GM21717 (cell line): ENCODE data around the gene TTC27.
"Not testable (repeated sequence)": the region's sequence is repeated elsewhere in the genome, so short reads cannot be mapped to it uniquely, and the experiment has no call there.

Experiments used
- ATAC-seq: cut with Tn5 transposase; IDR thresholded peaks from one replicate; pipeline ENCODE4 v1.9.1; 2021; ENCODE audit warnings: mild to moderate bottlenecking, moderate library complexity; ENCODE audit not compliant: unreplicated experiment

Gene TTC27

DNA sequence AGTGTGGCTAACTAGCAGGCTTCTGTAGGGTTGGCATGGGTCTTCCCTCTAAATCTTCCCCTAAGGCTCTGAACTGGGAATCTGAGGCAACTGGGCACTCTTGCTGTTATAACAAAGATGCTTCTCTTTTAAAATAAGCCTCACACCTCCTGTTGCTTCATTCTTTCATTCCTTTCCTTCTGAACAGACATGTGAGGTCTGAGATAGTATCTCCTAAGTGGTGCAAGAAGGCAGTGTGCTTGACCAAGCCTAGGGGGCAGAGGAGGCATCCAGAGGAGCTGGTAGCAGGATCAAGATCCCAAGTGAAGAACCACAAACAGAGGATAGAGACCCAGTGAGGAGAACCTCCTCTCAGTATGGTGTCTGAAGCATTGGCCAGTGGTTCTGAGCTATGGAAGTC, 90.9 kb downstream of the TTC27 start:
- ATAC-seq: no peak

DNA sequence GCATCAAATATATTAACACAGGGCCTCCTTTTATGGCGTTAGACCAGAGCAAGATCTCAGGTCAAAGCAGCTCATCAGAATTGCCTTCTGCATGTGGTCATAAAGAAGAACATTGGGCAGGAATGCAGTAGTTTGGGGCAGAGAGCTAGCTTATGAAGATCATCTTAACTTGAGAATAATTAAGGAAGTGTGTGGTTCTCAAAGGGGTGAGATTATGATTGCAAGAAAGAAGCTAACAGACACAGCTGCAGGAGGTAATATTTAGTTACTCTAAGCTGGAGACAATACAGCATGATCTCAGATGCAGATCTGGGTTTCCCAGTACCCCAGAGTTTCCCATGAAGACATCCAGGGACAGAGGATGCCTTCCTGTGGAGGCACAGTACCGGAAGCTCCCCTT, 91.6 kb downstream of the TTC27 start:
- ATAC-seq: no peak

DNA sequence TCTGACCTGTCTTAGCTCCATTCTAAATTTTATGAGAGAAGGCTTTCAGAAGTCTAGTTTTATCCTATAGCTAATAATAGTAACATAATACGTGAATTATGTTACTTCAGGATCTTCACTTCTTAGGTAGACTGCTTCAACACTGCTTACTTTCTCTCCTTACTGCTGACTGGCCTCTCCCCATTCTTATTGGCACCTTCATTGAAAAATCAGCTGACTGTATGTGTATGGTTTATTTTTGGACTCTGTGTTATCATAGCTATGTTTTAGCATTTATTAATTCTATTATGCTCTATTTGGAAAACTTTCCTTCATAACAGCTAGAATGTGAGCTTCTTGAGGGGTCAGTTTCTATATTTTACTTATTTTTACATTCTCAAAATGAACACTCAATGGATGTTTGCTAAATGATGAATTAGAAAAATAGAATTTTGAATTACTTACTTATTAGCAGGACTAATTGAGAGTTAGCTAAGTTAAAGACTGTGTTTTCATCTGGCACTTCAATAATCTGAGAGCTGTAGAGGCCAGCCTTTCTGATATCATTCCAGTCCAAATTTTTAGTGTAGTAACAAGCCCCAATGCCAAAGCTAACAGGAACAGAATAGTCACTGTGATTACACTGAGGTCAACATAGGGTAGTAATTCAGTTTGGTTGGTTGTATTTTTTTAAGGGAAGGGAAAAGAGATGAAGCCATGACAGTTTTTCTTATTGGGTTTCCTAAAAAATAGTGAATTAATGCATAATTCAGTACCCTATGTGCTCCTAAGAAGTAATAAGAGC, 92.3 kb downstream of the TTC27 start:
- ATAC-seq: no peak

DNA sequence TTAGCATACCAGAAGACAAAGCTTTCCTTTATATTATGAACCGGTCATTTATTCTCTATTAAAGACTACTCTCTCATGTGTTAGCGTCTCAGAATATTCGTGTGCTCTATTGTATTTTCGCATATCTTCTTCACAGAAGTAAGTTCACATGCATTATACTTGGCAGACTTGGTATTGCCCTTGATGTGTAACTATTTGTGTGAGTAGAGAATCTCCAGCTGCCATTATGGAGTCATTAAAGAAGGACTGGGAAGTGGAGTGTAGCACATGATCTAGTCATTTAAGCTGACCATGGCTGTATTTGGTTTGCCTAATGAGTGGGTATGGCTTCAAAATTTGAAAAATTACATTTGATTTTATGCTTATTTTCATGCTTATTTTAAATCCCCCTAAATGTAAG, 92.9 kb downstream of the TTC27 start:
- ATAC-seq: no peak

DNA sequence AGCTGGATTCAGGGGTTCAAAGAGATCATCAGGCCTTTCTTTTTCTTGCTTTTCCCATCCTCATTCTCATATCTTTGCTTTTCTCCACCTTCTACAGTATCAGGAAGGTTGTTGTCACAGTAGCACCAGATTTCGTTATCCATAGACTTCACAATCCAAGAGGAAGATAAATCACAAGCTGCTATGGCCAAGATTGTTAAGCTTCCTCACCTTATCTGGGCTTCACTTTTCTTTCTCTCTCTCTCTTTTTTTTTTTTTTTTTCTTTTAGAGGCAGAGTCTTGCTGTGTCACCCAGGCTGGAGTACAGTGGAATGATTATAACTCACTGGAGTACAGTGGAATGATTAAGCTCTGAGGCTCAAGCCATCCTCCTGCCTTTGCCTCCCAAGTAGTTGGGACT, 93.5 kb downstream of the TTC27 start:
- no peak for ATAC-seq

DNA sequence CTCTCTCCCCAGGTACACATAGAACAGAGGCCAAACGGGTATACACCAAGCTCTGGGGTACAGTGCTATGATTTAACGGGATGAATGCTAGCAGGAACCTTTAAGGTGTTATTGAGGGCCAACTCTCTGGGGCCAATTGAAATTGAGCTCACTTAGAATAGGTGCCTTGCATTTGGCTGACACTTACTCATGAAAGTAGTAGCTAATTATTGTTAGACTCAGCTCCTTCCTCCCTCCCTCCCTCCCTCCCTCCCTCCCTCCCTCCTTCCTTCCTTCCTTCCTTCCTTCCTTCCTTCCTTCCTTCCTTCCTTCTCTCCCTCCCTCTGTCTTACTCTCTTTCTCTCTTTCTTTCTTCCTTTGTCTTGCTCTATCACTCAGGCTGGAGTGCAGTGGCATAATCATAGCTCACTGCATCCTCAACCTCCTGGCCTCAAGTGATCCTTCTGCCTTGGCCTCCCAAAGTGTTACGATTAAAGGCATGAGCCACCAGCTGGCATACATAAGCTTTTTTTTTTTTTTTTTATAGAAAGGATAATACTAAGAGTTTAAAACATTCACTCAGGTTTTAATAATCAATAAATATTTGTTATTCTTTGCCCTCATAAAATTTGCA, 95.7 kb downstream of the TTC27 start:
- ATAC-seq: no peak

DNA sequence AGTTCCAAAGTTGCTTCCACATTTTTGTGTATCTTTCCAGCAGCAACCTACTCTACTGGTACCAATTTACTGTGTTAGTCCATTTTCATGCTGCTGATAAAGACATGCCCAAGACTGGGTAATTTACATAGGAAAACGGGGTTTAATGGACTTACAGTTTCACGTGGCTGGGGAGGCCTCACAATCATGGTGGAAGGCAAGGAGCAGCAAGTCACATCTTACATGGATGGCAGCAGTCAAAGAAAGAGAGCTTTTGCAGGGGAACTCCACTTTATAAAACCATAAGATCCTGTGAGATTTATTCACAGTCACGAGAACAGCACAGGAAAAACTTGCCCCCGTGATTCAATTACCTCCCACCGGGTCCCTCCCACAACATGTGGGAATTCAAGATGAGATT, 98.8 kb downstream of the TTC27 start:
- not testable (repeated sequence) for ATAC-seq

DNA sequence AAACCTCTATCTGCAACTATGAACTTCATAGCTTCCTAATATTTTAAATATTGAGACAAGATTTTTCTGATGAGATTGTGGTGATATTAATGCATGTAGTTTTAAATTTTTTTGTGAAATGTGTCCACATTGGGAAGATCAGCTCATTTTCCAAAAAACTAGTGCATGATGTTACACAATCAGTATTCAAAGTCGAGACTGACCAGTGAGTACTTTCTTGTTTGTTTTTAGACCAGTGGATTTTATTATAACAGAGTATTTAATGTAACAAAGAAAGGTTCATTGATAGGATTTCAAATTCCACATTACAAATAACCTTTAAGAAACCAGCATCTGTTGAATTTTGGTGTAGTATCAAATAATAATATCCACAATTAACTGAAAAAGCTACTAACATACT, 99.3 kb downstream of the TTC27 start:
- ATAC-seq: no peak

DNA sequence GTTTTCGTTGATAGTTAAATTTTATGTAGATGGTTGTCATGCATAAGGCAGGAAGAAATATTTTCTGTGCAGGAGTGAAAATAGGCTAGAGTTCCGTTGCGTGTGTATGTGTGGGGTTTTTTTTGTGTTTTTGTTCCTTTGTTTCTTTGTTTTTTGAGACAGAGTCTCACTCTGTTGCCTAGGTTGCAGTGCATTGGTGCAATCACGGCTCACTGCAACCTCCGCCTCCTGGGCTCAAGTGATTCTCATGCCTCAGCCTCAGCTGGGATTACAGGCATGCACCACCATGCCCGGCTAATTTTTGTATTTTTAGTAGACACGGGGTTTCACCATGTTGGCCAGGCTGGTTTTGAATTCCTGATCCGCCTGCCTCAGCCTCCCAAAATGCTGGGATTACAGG, 103.1 kb downstream of the TTC27 start:
- not testable (repeated sequence) for ATAC-seq

DNA sequence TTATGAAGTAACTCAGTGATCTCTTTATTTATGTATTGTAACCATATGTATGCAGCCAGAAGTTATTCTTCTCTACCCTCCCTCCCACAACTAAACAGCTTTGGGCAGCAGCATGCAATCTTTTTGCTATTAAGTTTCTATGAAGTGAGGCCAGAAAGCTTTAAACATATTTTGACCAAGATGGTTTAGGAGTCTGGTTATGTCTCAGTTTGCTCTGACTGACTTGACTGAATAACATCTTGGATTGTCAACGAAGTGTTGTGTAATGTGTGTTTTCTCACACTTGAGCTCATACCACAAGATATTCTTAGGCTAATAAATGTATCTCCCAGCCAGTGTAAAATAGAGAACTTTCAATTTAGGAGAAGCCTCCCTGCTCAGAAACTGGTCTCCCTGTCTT, 104.3 kb downstream of the TTC27 start:
- ATAC-seq: no peak

DNA sequence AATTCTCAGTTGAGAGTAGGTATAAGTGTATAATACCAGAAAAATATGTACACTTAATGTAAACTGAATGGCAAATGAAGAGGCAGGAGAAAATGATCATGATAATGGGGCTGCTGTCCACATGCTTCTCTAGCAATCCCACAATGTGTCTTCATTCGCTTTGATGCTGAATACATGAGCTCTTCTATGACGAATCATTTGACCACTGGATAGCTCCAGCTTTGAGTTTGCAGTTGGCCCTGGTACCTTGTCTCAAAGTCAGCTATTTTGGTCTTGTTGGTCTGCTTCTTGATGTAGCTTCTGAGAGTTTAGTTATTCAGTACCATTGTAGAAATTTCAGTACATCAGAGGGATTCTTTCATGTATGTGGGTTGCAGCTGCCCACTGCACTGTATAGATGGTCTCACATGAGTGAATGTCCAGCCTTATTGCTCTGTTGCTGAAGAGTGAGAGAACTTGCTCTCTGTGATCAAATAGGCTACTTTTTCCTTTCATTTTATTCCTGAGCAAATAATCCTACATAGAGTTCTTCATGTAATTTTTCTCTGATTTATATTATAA, 105.1 kb downstream of the TTC27 start:
- no peak for ATAC-seq

DNA sequence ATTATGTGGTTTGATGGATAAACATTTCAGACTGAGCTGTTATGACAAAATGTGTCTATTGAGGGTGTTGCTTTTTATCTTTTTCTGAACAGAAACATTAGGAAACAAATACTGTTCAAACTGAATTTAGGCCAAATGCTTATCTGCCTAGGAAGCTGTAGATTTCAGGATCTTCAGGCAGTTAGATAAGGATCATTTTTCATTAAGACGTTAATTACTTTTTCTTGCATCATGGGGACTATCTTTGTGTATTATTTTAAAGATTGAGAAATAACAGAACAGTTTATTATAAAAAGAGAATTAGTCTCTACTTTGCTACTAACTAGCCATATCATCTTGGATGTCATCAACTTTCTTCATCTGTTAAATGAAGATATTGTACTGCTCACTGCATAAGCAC, 107.5 kb downstream of the TTC27 start:
- no peak for ATAC-seq

DNA sequence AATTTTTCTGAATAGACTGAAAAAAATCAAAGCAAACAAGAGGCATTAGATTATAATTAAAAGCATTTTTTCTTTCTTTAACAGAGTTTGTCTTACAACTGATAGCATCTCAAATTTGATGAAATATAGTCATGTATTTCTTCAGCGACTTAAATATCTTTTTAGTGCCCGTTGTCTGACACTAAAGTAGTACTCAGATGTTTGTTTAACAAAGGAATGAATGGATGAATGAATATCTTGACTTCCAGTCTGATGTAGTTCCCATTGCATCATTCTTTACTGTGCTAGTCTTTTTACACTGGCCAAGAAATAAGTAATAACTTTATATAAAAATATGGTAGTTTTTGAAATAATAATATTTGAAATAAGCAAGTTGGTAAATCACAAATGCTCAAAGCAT, 111.1 kb downstream of the TTC27 start:
- ATAC-seq: no peak

DNA sequence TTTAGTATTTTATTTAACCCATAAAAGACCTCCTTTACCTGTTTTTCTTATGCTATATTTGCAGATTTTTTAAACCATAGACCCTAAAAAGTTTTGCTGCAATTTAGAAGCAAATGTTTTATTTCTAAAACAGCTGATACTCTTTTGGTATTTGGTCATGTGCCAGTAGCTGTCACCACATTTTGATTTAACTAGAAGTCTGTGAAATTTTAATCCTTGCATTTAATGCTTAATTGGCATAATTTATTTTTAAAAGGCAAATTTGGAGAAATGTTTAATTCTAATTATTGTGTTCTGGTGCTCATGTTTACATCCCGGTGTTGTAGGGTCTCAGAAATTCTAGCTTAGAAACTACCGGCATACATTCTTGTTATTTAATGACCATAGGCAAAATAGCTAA, 111.8 kb downstream of the TTC27 start:
- no peak for ATAC-seq

DNA sequence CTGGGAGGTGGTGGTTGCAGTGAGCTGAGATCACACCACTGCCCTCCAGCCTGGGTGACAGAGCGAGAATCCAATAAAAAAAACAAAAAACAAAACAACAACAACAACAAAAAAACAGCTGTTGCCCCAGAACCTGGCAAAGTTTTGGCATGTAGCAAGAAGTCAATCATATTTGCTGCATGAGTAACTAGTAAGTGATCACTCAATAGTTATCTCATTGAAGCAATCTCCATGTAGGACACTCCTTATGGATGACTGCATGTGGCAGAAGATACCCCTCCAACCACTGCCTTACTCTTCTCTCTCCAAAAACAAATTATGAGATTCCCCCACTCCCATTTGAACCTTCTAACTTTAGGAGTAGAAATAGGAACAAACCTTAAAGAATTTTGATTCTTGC, 113.7 kb downstream of the TTC27 start:
- ATAC-seq: no peak

DNA sequence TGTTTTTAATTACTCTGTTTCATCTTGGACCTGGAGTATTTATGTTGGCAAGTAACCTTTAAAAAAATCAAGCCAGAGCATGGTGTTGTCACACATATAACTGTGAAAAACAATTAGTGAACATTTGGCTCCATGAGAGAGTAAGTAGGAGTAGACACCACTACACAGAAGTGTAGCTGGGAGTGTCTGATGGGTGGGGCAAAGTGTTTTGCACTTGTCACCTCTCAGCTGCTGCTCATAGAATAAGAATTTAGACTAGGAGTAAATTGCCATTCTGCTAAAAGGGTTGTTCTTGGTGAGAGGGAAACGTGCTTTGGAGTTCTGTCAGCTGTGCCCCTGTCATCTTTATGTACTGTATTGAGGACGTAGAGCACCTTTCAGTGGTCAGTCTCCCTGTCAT, 114.5 kb downstream of the TTC27 start:
- no peak for ATAC-seq

DNA sequence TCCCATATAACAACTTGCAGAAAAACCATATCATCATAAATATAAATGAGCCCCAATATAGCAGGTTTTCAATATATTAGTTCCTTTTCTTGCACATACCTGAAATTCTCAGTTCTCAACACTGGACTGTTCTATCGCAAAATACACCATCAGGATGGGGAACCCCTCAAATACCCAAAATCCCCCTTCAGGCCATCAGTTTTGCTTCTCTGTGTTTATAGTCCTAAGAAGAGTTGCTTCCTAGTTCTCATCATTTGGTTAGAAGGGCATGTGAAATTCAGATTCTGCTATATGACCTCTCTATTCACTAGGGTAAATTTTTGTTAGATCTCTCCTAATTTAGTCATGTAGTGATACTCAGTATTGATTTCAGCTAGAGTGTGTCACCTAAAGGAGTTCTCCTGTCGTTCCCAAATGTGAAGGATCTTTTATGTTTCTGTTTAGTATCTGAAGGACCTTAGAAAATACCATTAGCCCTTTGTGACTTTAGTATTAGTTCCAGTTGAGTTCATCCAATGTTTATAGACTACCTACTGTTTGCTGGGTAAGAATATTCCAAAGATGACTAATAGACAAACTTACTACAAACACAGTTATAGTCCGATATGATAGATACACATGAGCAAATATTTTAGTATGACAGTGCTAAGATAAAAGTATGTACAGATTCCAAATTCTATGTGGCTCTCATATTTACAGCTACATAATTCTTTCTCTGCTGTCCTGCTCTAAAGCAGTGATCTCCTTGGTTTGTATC, 115.8 kb downstream of the TTC27 start:
- ATAC-seq: peak; percentile 73

DNA sequence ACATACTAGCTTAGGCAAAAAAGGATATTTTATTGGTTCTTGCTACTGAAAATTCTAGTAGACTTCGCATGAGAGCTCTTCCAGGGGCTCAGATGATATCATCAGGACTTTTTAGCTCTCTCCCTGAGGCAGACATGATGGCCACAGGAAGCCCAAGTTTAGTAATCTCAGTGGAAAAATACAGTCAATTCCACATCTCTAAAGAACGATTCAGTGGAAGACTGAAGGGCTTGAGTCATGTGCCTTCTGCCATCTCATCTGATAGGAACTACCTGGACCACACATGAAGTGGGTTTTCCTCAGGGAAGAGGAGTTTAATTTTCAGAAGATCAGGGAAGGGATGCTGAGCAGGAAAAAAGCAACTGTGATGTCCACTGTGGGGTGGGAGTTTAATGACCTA, 117.3 kb downstream of the TTC27 start:
- no peak for ATAC-seq

DNA sequence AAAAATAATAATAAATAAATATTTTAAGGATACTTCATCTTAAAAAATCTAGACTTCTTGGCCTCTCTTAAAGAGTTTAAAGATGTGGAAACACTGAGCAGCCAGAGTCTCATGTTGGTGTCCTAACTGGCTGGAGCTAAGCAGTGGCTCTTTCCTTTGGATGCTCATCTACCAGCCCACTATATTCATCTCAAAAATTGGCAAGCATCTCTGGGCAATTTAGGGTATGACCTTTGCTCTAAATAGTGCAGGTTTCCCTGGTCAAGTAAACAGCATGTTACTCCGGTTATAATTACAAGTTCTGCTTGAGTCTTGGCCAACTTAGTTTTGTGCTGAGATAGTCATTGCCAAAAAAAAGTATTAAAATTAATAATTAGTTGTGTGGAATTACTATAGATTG, 117.8 kb downstream of the TTC27 start:
- ATAC-seq: no peak

DNA sequence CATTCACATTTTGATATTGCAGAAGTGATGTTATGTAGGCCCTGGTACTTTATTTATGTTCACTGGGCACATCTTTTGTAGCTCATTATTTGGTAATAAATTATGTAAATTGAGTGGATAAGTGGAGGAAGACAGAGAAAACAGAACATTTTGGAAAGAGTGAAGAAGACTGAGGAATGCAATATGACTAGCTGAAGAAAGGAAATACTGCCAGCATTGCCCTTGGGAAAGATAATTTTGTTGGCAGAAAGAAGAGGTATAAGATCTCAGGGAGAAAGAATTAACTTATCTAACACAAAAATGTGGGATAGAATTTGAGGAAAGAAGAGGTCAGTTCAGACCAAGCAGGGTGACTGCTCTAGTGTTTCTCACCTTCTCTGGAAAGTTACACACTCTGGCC, 118.8 kb downstream of the TTC27 start:
- ATAC-seq: no peak

DNA sequence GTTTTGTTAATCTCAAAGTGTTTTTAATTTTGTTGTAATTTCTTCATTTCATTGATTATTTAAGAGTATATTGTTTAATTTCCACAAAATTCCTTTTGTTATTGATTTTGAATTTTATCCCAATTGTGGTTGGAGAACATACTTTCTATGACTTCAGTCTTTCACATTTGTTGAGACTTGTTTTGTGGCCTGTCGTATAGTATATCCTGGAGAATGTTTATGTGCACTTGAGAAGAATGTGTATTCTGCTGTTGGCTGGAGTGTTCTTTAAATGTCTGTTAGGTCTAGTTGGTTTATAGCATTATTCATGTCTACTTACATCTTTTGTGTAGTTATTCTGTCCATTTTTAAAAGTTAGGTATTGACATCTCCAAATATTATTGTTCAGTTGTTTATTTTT, 120.3 kb downstream of the TTC27 start:
- ATAC-seq: no peak

DNA sequence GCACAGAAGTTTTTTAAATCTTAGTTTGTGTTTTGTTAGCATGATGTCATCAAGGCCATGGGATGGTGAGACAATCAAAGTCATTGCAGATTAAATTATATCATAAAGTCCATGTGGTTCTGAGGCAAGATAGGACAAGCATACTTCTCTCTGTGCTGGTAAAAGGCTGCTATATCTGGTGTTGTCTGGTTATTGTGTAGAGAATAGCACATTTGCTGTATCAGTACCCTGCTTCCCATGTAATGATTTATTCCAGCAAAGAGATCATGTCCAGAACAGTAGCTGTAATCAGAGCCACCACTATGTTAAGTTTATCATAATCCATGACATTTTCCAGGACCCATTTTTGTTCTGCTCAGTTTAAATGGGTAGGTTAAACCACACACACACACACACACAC, 123.0 kb downstream of the TTC27 start:
- ATAC-seq: no peak
